ENCODE data around the gene THY1. TPM values are rescaled to one million over a fixed set of nuclear protein-coding genes. Genes with fewer than 3 reads are reported as not detected.
A peak's percentile ranks its signal among the peaks of the same experiment; 100 is the strongest.
"Not testable (repeated sequence)": the region's sequence is repeated elsewhere in the genome, so short reads cannot be mapped to it uniquely, and the experiment has no call there.

Gene THY1
- polyA plus RNA-seq, 4 donors = 0.54 to 52.5 (median 8.7) TPM

DNA sequence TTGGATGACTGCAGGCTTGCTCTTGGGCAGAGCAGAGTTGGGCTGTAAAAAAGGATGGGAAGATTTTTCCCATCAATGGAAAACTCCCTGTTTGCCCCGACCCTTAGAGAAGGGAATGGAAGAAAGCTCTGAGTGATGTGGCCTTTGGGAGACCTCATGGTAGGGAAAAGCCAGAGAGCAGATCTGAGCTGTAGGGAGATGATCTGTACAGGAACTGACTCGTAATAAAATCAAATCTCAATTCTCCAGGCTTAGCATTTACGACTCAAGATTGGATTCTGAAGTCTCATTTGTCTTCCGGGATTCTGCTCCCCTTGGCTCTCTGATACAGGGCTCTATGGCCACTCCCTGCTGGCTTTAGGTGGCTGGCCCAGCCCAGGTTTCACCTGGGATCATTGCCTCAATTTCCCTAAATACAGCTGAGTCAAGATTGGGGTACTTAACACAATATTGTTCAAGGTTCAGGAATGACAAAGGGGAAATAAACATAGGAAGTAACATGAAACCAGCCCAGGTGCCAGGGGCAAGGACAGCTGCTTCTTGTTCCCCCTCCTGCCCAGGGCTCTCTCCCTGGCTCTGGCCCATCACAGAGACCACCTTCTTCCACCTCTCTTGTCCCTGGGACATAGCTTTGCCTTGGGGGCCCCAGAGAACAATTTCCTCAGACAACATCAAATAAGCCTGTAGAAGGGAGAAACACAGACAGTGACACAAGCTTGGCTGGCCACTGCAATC lies 38.4 kb upstream of the THY1 start:
- H3K27me3 ChIP-seq (ENCODE audit: control insufficient read depth in 3 of 3, insufficient read depth in 3 of 3, low read length in 3 of 3) = peaks cover 0 to 2% (median 0%) of the 10 kb centered on the region in 3 donors
- peak overlapping the region in 2 of 3 donors; percentile 48 to 61 for H3K27ac ChIP-seq (ENCODE audit: low read depth in 1 of 3, low read length in 2 of 3)
- no peaks in the 10 kb centered on the region for H3K4me1 ChIP-seq (ENCODE audit: control insufficient read depth in 3 of 3, insufficient read depth in 2 of 3, low read depth in 1 of 3, low read length in 2 of 3)
- H3K9me3 ChIP-seq (ENCODE audit: control insufficient read depth in 2 of 2, insufficient read depth in 1 of 2, low read depth in 1 of 2, low read length in 1 of 2) = no peaks in the 10 kb centered on the region
- no peak overlapping the region for H3K4me3 ChIP-seq (ENCODE audit: low read depth in 1 of 3, low read length in 3 of 3)
- no peaks in the 10 kb centered on the region for H3K36me3 ChIP-seq (ENCODE audit: control insufficient read depth in 3 of 3, insufficient read depth in 2 of 3, low read depth in 1 of 3, low read length in 3 of 3)
- WGBS, 3 donors = 19 to 45% (median 31%) methylated on average over 4 of the region's 4 CpGs
- FAIRE-seq (no peak), DNase-seq (no peak)

GRCh38 chr11:119460582-119460981 lies 37.6 kb upstream of the THY1 start:
- no peak overlapping the region for H3K4me3 ChIP-seq (ENCODE audit: low read depth in 1 of 3, low read length in 3 of 3)
- WGBS, 3 donors = 39 to 80% (median 66%) methylated on average over 4 of the region's 4 CpGs
- H3K36me3 ChIP-seq (ENCODE audit: control insufficient read depth in 3 of 3, insufficient read depth in 2 of 3, low read depth in 1 of 3, low read length in 3 of 3) = no peaks in the 10 kb centered on the region
- H3K27ac ChIP-seq (ENCODE audit: low read depth in 1 of 3, low read length in 2 of 3) = peak overlapping the region in 2 of 3 donors; percentile 43 to 61
- FAIRE-seq (no peak), DNase-seq (no peak)
- H3K9me3 ChIP-seq (ENCODE audit: control insufficient read depth in 2 of 2, insufficient read depth in 1 of 2, low read depth in 1 of 2, low read length in 1 of 2) = no peaks in the 10 kb centered on the region
- peaks cover 0 to 2% (median 0%) of the 10 kb centered on the region in 3 donors for H3K27me3 ChIP-seq (ENCODE audit: control insufficient read depth in 3 of 3, insufficient read depth in 3 of 3, low read length in 3 of 3)
- H3K4me1 ChIP-seq (ENCODE audit: control insufficient read depth in 3 of 3, insufficient read depth in 2 of 3, low read depth in 1 of 3, low read length in 2 of 3) = no peaks in the 10 kb centered on the region

- peaks cover 0 to 2% (median 0%) of the 10 kb centered on the region in 3 donors for H3K27me3 ChIP-seq (ENCODE audit: control insufficient read depth in 3 of 3, insufficient read depth in 3 of 3, low read length in 3 of 3)
- H3K4me1 ChIP-seq (ENCODE audit: control insufficient read depth in 3 of 3, insufficient read depth in 2 of 3, low read depth in 1 of 3, low read length in 2 of 3) = no peaks in the 10 kb centered on the region
- WGBS, 3 donors = 76 to 83% (median 77%) methylated on average over 11 of the region's 11 CpGs
- no peak overlapping the region for H3K4me3 ChIP-seq (ENCODE audit: low read depth in 1 of 3, low read length in 3 of 3)
- H3K36me3 ChIP-seq (ENCODE audit: control insufficient read depth in 3 of 3, insufficient read depth in 2 of 3, low read depth in 1 of 3, low read length in 3 of 3) = no peaks in the 10 kb centered on the region
- FAIRE-seq = no peak
- no peaks in the 10 kb centered on the region for H3K9me3 ChIP-seq (ENCODE audit: control insufficient read depth in 2 of 2, insufficient read depth in 1 of 2, low read depth in 1 of 2, low read length in 1 of 2)
- H3K27ac ChIP-seq (ENCODE audit: low read depth in 1 of 3, low read length in 2 of 3) = peak overlapping the region in 2 of 3 donors; percentile 43 to 61
- DNase-seq = no peak
These were observed 37.1 kb upstream of the THY1 start for GRCh38 chr11:119460097-119460496.

- peaks cover 0 to 2% (median 0%) of the 10 kb centered on the region in 3 donors for H3K27me3 ChIP-seq (ENCODE audit: control insufficient read depth in 3 of 3, insufficient read depth in 3 of 3, low read length in 3 of 3)
These were observed 36.5 kb upstream of the THY1 start for GRCh38 chr11:119459293-119459976.

GRCh38 chr11:119455708-119456107 lies 32.7 kb upstream of the THY1 start:
- H3K9me3 ChIP-seq (ENCODE audit: control insufficient read depth in 2 of 2, insufficient read depth in 1 of 2, low read depth in 1 of 2, low read length in 1 of 2); FAIRE-seq; DNase-seq; H3K4me1 ChIP-seq (ENCODE audit: control insufficient read depth in 3 of 3, insufficient read depth in 2 of 3, low read depth in 1 of 3, low read length in 2 of 3); H3K27me3 ChIP-seq (ENCODE audit: control insufficient read depth in 3 of 3, insufficient read depth in 3 of 3, low read length in 3 of 3); H3K4me3 ChIP-seq (ENCODE audit: low read depth in 1 of 3, low read length in 3 of 3); H3K36me3 ChIP-seq (ENCODE audit: control insufficient read depth in 3 of 3, insufficient read depth in 2 of 3, low read depth in 1 of 3, low read length in 3 of 3); H3K27ac ChIP-seq (ENCODE audit: low read depth in 1 of 3, low read length in 2 of 3): not testable (repeated sequence)
- WGBS, 3 donors = 78 to 91% (median 85%) methylated on average over 6 of the region's 6 CpGs

More at GRCh38 chr11:119459293-119459976, 36.5 kb upstream of the THY1 start:
- H3K4me1 ChIP-seq (ENCODE audit: control insufficient read depth in 3 of 3, insufficient read depth in 2 of 3, low read depth in 1 of 3, low read length in 2 of 3) = no peaks in the 10 kb centered on the region
- no peaks in the 10 kb centered on the region for H3K36me3 ChIP-seq (ENCODE audit: control insufficient read depth in 3 of 3, insufficient read depth in 2 of 3, low read depth in 1 of 3, low read length in 3 of 3)
- H3K4me3 ChIP-seq (ENCODE audit: low read depth in 1 of 3, low read length in 3 of 3) = no peak overlapping the region
- no peak overlapping the region for H3K27ac ChIP-seq (ENCODE audit: low read depth in 1 of 3, low read length in 2 of 3)
- 72 to 86% (median 75%) methylated on average over 8 of the region's 8 CpGs for WGBS, 3 donors
- FAIRE-seq (no peak), DNase-seq (no peak)
- no peaks in the 10 kb centered on the region for H3K9me3 ChIP-seq (ENCODE audit: control insufficient read depth in 2 of 2, insufficient read depth in 1 of 2, low read depth in 1 of 2, low read length in 1 of 2)

- not testable (repeated sequence) for FAIRE-seq; H3K27ac ChIP-seq (ENCODE audit: low read depth in 1 of 3, low read length in 2 of 3); H3K9me3 ChIP-seq (ENCODE audit: control insufficient read depth in 2 of 2, insufficient read depth in 1 of 2, low read depth in 1 of 2, low read length in 1 of 2); H3K27me3 ChIP-seq (ENCODE audit: control insufficient read depth in 3 of 3, insufficient read depth in 3 of 3, low read length in 3 of 3); H3K4me3 ChIP-seq (ENCODE audit: low read depth in 1 of 3, low read length in 3 of 3); H3K4me1 ChIP-seq (ENCODE audit: control insufficient read depth in 3 of 3, insufficient read depth in 2 of 3, low read depth in 1 of 3, low read length in 2 of 3); DNase-seq; H3K36me3 ChIP-seq (ENCODE audit: control insufficient read depth in 3 of 3, insufficient read depth in 2 of 3, low read depth in 1 of 3, low read length in 3 of 3)
- WGBS, 3 donors = 73 to 78% (median 77%) methylated on average over 4 of the region's 4 CpGs
These were observed 32.3 kb upstream of the THY1 start for GRCh38 chr11:119455241-119455640.

DNA sequence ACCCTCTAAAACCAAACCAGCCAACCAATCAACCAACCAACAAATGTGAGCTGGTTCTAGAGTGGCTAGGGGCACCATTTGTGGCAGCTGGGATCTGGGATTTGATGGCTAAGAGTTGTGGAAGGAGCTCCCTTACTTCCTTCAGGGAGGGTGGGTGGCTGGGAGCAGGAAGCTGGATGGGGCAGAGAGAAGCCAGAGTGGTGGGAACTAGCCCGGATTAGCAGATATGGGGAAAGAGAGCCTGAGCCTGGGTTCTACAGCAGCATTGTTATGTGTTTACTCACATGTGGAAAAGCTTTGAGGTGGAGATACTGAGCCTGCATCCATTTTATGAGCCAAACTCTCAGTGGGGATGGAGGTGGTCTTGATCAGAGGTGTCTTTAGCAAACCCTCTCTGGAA lies 30.9 kb upstream of the THY1 start:
- DNase-seq = no peak
- H3K27ac ChIP-seq (ENCODE audit: low read depth in 1 of 3, low read length in 2 of 3) = no peak overlapping the region
- WGBS, 3 donors = 65 to 76% (median 67%) methylated on average over 1 of the region's 1 CpG
- H3K27me3 ChIP-seq (ENCODE audit: control insufficient read depth in 3 of 3, insufficient read depth in 3 of 3, low read length in 3 of 3) = peaks cover 0 to 2% (median 0%) of the 10 kb centered on the region in 3 donors
- H3K4me1 ChIP-seq (ENCODE audit: control insufficient read depth in 3 of 3, insufficient read depth in 2 of 3, low read depth in 1 of 3, low read length in 2 of 3) = no peaks in the 10 kb centered on the region
- no peaks in the 10 kb centered on the region for H3K9me3 ChIP-seq (ENCODE audit: control insufficient read depth in 2 of 2, insufficient read depth in 1 of 2, low read depth in 1 of 2, low read length in 1 of 2)
- no peak overlapping the region for H3K4me3 ChIP-seq (ENCODE audit: low read depth in 1 of 3, low read length in 3 of 3)
- no peak for FAIRE-seq
- no peaks in the 10 kb centered on the region for H3K36me3 ChIP-seq (ENCODE audit: control insufficient read depth in 3 of 3, insufficient read depth in 2 of 3, low read depth in 1 of 3, low read length in 3 of 3)

DNA sequence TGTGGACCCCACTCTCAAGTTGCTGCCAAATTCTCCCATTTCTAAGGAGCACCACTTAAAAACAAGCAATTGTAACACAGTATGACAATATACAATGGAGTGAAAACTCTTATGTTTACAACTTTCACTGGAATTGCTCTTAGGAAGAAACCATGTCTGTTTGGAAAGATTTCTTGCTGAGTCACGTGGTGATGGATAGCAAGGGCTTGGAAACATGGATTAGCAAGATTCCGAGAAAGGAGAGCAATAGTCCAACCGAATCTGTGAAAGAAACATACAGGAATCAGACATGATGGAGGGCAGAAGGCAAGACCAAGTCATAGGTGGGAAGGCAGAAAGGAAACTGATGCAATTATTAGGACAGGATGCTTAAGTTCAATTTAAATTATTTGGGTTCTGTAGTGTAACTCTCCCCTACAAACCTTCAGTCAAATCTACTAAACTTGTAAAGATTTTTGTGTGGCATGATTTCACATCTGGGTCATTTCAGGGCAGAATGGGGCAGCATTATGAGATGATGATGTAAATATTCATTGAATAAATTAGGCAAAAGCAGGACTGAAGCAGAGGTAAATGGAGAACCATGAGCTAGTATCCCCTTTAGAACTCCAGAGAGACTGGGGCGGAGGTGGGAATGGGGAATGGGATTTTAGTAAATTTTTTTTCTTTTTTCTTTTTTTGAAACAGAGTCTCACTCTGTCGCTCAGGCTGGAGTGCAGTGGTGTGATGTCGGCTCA lies 27.8 kb upstream of the THY1 start:
- 76 to 78% (median 76%) methylated on average over 5 to 6 of the region's 6 CpGs for WGBS, 3 donors
- Histone ChIP-seq H3K36me3 (ENCODE audit: control insufficient read depth in 3 of 3, insufficient read depth in 2 of 3, low read depth in 1 of 3, low read length in 3 of 3) (no peaks in the 10 kb centered on the region), H3K4me3 (ENCODE audit: low read depth in 1 of 3, low read length in 3 of 3) (no peak overlapping the region), H3K4me1 (ENCODE audit: control insufficient read depth in 3 of 3, insufficient read depth in 2 of 3, low read depth in 1 of 3, low read length in 2 of 3) (no peaks in the 10 kb centered on the region), H3K27ac (ENCODE audit: low read depth in 1 of 3, low read length in 2 of 3) (no peak overlapping the region), H3K9me3 (ENCODE audit: control insufficient read depth in 2 of 2, insufficient read depth in 1 of 2, low read depth in 1 of 2, low read length in 1 of 2) (no peaks in the 10 kb centered on the region), H3K27me3 (ENCODE audit: control insufficient read depth in 3 of 3, insufficient read depth in 3 of 3, low read length in 3 of 3) (peaks cover 0 to 2% (median 0%) of the 10 kb centered on the region in 3 donors)
- no peak for FAIRE-seq
- DNase-seq = no peak
